HG03521 (cell line): ENCODE results near the gene FKBP1A.

ENCODE experiments used
- ATAC-seq: cut with Tn5 transposase; IDR thresholded peaks from one replicate; pipeline ENCODE4 v1.9.1; 2021; ENCODE audit warnings: mild to moderate bottlenecking, moderate library complexity; ENCODE audit not compliant: unreplicated experiment

FKBP1A gene

DNA sequence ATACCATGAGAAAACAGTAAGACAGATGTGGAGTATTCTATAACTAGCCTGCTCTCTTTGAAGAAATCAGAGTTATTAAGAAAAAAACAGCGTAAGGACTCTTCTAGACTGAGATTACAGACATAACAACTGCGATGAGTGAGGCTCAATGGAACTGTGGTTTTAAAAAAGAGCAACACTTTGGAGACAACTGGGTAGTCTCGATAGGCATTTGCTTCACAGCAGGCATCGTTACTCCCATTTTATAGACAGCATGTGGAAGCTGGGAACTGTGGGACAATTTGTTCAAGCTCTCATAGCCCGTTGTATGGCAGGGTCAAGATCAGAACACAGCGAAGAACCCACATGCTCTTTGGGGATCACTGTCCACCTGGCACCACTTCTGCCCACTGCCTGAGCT, 4.6 kb downstream of the FKBP1A start:
- ATAC-seq = no peak

DNA sequence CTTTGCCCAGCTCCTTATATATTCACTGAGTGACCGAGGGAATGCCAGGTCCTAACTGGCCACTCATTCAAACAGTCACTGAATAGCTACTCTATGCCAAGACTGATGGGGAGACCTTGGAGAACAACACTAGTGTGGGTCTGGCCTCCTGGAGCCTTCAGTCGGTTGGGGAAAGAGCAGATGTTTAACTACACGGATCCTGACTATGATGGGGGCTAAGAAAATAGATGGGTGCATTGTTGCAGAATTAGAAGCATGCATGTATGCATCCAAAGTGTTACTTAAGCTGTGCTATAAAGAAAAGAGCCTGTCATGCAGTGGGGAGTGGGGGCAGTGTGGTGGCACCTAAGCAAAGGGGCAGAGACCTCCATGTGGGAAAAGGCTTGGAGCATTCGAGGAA, 6.5 kb downstream of the FKBP1A start:
- no peak for ATAC-seq

DNA sequence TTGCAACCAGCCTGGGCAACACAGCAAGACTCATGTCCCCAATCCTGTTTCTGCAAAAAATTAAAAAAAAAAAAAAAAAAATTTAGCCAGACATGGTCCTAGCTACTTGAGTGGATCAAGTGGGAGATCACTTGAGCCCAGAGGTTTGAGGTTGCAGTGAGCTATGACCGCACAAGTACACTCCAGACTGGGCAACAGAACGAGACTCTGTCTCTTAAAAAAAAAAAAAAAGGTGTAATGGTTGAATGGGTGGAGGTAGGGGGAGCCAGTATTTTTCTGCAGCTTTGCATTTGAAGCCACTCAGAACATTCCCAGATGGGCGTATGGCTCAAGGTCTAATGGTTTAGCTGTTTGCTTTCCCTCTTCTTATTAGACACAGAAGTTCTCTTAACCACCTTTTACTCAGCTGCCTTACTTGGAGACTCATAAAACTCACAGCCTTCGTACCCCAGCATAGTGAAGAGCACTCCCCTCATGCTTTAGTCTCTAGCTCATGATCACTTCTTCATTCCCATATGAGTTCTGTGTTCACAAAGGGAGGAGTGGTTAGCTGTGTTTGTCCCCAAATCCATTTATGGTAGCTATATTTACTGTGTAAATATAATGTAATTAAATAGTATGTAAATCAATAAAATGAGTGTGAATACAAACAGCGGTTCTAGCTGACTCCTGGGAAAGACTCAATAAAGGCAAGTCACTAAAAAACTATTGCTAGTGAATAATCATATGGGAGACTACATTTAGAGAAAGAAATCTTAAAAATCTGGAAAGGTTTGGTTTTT, 9.0 kb downstream of the FKBP1A start:
- no peak for ATAC-seq

DNA sequence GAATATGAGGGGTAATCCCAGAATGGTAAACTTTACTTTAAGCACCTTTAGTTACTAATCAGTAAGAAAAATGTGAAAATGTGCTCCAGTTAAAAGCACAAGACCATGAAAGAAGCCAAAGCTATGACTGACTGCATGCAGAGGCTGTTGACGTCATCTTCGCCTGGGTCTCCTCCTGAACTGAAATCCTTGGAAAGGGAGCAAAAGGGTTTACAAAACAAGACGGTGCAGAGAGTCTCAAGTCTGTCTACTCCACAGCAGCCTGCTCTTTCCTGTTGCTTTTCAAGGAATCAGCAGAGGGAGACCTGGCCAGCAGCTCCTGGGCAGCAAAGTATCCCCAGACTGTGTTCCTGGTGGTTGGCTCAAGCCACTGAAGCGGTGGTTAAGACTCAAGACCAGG, 10.2 kb downstream of the FKBP1A start:
- ATAC-seq = no peak

DNA sequence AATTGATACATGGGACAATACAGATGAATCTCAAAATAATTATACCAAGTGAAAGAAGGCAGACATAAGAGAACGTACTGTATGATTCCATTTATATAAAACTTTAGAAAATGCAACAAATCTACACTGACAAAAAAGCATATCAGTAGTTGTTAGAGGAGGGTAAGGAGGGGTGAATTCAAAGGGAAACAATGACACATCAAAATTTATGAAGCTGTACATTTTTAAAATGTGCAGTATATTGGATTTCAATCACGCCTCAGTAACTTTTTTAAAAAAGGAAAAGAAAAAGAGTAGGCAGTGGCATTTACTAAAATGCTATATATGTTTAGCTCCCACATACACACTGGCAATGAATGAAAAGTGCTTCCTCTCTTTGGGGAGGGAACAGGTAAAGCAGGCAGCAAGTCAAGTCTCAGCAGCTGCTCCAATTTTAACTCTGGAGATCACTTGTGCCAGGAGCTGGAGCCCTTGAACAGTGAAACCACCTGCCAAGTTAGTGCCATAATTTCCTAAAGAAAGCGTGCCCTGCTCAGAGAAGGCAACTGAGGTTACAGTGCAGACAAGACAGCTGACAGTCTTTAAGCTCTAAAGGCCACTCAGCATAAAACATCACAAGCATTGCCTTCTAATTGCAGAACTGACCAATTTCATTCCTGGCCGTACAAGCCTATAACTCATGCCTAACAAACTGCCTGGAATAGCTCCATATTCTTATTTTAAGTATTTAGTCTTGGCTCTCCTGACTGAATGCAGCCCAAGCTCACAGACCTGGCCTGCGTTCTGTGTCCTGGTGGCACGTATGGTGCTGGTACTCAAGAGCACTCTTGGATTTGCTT, 10.9 kb downstream of the FKBP1A start:
- ATAC-seq = no peak

DNA sequence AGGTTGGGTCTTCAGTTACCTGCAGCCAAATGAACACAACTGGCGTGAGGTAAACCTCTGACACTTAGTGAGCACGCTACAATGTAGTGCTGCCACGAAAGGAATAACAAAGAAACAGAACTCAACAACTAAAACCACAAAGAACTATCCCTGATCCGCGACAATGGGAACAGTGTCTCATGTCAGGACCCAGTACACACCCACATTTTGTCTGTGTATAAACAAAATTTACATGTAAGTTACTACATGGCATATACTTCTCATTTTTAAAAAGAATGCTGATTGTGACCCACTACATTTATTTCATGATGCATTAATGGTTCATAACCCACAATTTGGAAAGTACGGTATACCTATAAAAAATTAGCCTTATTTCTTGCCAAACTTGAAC, 14.1 kb downstream of the FKBP1A start:
- ATAC-seq = no peak

DNA sequence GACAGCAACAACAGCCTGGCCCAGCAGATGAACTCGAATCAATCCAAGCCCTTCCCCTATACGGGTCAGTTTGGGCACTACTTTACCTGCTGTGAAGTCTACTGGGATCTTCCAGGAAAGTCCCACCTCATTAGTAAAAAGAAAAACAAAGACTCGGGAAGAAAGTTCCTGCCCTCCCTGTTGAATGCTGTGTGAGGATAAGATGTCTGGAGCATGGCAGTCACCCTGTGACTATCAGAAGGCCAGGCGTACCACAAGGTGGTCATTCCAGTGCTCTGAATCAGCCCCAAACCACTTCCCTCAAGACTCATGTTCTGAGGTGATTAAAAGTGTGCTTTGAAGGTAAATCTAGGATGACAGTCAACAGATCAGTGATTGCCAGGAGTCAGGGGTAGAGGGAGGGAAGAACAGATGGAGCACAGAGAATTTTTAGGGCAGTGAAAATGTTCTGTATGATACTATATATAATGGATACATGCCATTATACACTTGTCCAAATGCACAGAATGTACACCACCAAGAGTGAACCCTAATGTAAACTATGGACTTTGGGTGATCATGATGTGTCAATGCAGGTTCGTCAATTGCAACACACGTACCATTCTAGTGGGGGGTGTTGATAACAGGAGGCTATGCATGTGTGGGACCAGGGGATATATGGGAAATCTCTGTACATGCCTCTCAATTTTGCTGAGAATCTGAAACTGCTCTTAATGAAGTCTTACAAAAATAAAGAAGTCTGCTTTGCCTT, 14.7 kb downstream of the FKBP1A start:
- no peak for ATAC-seq

DNA sequence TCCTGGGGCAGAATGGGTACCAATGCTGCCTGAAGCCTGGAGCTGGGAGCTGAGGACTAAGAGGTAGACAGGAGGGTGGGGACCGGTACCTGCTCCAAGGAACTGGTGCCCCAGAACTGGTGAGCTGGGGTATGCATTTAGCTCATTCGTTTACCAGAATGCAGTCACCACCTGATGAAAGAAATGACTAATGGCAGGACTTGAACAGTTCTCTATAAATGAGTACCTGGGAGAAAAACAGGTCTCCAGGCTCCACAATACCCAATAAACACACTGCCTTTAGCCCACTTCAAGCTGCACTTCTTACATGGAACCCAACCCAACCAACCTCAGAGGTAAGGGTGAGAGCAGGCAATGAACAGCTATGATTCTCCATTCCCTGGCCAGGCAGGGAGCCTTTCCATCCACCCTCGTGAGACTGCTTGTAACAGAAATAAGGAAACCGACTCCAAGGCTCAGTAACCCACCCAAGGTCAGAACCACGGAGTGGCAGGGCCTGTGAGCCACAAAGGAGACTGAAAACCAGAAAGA, 15.4 kb downstream of the FKBP1A start:
- ATAC-seq = no peak

DNA sequence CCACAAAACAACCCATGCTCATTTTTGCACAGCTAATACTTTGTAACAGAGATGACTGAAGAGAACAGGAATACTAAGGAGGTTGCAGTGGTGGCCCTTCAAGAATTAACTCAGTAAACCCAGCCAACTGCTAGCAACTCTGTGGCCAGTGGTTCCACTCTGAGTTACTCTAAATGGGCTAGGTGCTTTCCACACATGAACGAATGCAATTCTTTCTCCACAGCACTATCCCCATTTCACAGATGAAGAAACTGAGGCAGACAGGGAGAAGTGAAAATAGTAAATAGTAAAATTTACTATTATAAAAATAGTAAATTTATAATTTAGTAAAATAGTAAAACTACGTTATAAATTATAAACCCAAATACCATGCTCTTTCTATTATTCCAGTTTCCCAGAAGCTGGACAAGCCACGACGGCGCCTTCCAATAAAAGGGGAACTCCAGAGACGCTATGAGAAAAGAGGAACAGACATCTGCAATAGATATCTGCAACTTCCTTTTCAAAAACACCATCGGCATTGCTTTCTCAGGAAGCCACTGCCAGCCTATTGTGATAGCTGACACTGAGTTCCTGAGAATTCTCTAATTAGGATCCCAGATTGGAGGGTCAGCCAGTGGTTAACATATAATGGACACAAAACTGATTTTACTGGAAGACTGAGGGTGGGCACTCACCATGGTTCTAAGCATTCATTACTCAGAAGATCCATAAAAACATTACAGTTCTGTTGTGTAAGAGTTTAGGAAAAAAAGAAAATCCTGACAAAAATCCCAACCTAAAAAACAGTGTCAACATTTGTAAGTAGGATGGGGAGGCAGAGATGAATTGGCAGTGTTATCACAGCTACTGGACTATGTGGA, 16.2 kb downstream of the FKBP1A start:
- no peak for ATAC-seq

DNA sequence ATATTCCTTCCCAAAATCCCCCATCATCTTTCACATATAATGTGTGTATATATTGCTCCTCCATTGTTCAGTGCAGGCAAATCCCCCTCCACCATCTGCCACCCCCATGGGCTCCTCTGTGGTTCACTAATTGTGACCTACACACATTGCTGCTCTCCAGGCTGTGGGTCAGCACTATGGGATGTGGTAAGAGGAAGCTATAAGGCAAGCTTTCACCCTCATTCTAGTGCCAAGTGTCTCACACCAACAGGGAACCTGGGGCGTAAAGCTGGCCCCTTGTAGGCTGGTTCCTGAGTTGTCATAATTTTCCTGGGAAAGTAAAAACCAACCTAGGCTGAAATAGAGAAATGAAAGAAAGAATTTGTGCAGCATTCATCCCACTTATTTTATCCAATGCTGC, 16.8 kb downstream of the FKBP1A start:
- ATAC-seq = no peak

DNA sequence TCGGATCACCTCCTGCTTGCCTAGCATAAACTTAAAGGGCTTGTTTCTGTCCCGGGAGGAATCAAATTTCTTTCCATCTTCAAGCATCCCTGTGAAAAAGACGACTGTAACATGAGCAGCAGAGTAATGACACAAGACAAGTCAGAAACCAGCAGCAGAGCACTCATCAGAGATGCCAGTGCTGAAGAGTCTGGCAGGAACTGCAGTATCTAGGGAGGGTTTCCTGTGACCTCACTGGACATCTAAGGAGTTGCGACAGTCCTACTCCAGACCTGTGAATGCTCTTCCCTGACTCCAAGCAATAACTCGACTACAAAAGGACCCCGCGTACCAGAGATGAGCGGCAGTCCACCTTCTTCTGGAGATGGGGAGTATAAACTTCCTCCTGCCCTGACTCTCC, 17.3 kb downstream of the FKBP1A start:
- ATAC-seq = no peak

DNA sequence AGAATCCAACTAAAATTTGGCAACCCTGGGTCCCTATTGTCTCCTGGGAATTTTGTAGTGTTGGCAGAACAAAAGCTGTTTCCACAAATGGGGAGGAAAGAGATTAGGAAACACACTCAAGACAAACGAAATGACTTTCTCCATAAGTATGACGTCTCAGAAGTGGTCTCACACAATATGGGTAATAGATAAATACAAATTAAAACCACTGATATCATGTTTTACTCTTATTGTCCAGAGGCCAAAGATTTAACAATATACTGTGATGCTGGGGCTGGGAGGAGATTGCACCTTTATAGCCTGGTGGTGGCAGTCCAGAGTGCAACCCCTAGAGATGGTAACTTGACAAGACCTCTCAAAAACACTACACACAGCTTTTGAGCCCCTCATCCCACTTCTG, 18.6 kb downstream of the FKBP1A start:
- no peak for ATAC-seq

DNA sequence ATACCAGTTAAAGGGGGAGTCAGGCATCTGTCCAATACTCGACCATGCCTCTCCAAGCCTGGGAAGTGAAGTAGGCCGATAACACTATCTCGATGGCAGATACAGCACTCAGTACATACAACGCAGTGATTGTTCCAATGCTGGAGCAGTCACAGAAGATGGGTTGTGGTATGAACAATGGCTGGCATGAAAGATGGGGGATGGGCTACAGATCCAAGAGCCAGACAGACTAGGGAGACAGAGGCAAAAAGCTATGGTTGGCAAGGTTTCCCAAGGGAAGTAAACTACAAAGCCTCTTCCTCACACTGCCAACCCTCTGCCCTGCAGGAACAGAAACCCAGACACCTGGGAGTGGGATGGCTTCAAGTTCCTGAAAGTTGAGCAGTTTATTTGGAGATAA, 19.2 kb downstream of the FKBP1A start:
- no peak for ATAC-seq

DNA sequence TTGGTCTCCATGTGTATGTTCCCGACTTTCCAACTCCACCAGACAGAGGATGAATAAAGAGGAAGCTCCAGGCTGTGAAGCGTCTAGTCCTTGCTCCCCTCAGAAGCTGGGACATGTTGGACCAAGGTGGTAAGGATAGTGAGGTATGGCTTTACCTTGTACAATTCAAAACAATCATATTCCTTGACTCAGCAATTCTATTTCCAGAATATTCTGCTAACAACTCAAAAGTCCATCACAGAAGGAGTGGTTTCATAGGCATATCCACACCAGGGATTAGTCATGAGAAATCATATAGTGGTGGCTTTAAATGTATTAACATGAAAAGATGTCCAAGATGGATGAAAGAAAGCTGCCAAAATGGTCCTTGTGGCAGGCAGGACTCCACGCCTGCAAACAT, 19.8 kb downstream of the FKBP1A start:
- ATAC-seq = no peak

DNA sequence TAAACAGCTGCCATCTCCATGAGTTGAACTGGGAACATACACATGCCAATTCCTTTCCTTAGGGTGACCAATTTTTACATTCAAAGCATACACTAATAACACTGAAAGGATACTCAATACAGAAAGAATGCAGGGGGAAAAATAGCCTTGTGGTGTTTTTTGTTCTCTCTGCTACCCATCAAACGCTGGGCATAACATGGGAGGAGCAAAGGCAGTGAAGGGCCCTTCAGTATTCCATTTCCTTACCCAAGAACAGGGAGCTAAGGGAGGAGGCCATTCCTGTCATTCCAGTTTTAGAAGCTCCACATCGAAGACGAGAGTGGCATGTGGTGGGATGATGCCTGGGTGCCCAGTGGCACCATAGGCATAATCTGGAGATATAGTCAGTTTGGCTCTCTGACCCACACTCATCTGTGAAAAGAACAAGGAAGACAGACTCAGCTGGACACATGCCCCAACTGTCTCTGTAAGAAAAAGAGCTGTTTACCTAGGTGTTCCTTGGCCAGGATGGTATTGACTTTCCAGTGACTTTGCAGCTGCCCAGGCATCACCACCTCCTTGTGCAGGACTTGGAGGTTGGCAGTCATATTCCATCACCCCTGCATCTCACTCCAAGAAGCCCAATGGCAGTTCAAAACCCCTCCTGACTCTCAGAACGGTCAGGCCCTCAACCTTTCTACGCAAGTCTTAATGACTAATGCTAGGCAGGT, 20.9 kb downstream of the FKBP1A start:
- ATAC-seq = no peak

DNA sequence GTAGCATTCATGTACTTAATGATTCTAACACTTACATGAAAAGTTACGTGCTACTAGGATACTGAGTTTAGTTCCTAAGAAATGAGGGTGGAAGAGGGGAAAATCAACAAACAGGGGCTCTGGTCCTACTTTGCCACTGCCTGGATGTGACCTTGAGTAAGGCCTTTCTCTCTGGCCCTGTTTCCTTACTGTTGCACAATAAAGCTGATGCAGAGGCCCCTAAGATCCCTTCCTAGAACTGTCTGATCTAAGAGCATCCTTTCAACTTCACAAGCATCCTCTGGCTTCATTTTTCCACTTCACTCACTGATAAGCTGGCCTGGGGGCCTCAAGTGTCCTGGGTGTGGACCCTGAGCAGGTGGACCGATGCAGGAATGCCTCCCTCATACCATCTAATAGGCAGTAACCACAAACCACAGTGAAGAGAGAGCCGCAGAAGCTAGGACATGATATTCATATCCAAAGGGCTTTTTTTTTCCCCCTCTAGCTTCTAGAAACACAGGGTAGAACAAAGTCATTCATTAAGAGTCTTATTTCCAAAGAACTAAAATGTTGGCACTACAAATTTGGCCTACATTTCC, 21.6 kb downstream of the FKBP1A start:
- ATAC-seq = no peak

DNA sequence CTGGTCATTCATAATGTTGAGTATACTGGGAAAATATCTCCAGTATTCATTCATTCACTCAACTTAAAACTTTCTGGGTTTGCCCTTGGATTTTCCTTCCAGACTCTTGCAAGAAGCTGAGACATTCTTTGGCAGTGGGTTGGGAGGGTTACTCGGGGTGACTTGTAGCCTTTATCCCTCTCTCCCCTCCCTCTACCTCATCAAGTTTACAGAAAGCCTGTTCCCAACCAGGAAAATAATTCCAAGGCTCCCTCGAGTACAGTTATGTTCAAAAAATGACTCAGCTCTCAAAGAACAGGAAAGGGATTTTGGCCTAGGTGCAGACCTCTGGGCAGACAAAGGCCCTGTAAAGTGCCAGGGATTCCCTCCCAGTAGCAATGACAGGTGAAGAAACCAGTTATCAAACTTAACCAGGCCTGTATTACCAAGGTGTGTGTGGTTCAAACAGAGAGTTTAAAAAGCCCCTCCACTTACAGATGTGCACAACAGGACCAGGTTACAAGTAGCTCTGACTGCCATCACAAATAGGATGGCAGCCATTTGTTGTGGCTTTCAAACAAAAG, 22.2 kb downstream of the FKBP1A start:
- ATAC-seq = no peak

DNA sequence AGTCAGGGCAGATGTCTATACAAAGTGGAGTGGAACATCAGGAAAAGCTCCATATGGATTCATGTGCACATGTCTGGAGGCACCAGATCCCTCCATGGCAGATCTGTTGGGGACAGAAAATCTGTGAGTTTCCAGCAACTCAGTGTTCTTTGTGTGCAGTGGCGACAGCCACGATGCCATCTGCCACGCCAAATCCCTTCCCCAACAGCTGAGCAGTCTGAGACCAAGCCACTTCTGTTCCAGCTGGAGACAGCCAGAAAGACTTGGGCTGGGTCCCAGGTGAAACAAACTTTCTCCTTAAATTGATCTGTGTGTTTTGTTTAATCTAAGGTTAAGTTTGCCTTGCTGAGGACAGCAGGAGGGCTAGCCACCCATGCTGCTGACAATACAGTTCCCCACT, 22.9 kb downstream of the FKBP1A start:
- no peak for ATAC-seq
